OCI-LY1 (cell line): ENCODE results near the gene ASIC3.

Experiments used
- H2AFZ ChIP-seq: fragments of 200-600 bp; sonication (generic), shearing (Covaris generic); 2 replicates; pipeline ENCODE4 v1.6.0; 2014; ENCODE audit warnings: antibody characterized with exemption, mild to moderate bottlenecking, low read length
- H3F3A ChIP-seq: fragments of 200-600 bp; sonication (generic), shearing (Covaris generic); 2 replicates; pipeline ENCODE4 v1.6.0; 2014; ENCODE audit warnings: mild to moderate bottlenecking, antibody characterized with exemption, low read length, moderate library complexity; ENCODE audit not compliant: insufficient read depth
- H3K27ac ChIP-seq: fragments of 200-600 bp; sonication (generic); 2 replicates; pipeline ENCODE4 v1.5.1; 2014; ENCODE audit warnings: low read length, mixed run types, mild to moderate bottlenecking, low read depth; ENCODE audit not compliant: poor library complexity, severe bottlenecking
- H3K27me3 ChIP-seq: fragments of 200-600 bp; sonication (generic); 2 replicates; pipeline ENCODE4 v1.6.0; 2014; ENCODE audit warnings: antibody characterized with exemption, mild to moderate bottlenecking, low read length, moderate library complexity; ENCODE audit not compliant: insufficient read depth
- H3K36me3 ChIP-seq: fragments of 200-600 bp; sonication (generic); 2 replicates; pipeline ENCODE4 v1.6.1; 2014; ENCODE audit warnings: mild to moderate bottlenecking, antibody characterized with exemption, low read length, moderate library complexity, mixed read lengths; ENCODE audit not compliant: insufficient read depth
- H3K4me1 ChIP-seq: fragments of 200-600 bp; sonication (generic); 2 replicates; pipeline ENCODE4 v1.5.1; 2014; ENCODE audit warnings: mild to moderate bottlenecking, low read length, moderate library complexity; ENCODE audit not compliant: insufficient read depth, severe bottlenecking
- H3K4me2 ChIP-seq: fragments of 200-600 bp; sonication (generic), shearing (Covaris generic); 2 replicates; pipeline ENCODE4 v1.6.1; 2014; ENCODE audit warnings: low read length
- H3K4me3 ChIP-seq: fragments of 200-600 bp; sonication (generic); 2 replicates; pipeline ENCODE4 v1.5.1; 2014; ENCODE audit warnings: low read length, low read depth, mild to moderate bottlenecking, mixed read lengths; ENCODE audit not compliant: poor library complexity, severe bottlenecking
- H3K79me2 ChIP-seq: fragments of 200-600 bp; shearing (Covaris generic); 2 replicates; pipeline ENCODE4 v1.6.1; 2016; ENCODE audit warnings: mixed run types, low read length, mixed read lengths; ENCODE audit not compliant: insufficient read depth
- H3K9ac ChIP-seq: fragments of 200-600 bp; sonication (generic), shearing (Covaris generic); 2 replicates; pipeline ENCODE4 v1.6.1; 2014; ENCODE audit warnings: mild to moderate bottlenecking, low read length, mixed read lengths
- H3K9me2 ChIP-seq: fragments of 200-600 bp; sonication (generic), shearing (Covaris generic); 2 replicates; pipeline ENCODE4 v1.6.1; 2014; ENCODE audit warnings: low read depth, mild to moderate bottlenecking, low read length, mixed read lengths
- H3K9me3 ChIP-seq: fragments of 200-600 bp; shearing (Covaris generic); 2 replicates; pipeline ENCODE4 v1.6.1; 2014; ENCODE audit warnings: low read length, mixed read lengths
- H4K20me1 ChIP-seq: fragments of 200-600 bp; sonication (generic), shearing (Covaris generic); 2 replicates; pipeline ENCODE4 v1.6.0; 2016; ENCODE audit warnings: mild to moderate bottlenecking, low read length; ENCODE audit not compliant: insufficient read depth
- EZH2 ChIP-seq: fragments of 200-600 bp; sonication (generic), shearing (Covaris generic); IDR thresholded peaks from 2 replicates; pipeline ENCODE4 v1.8.0; 2017; ENCODE audit warnings: borderline replicate concordance, mixed run types, mild to moderate bottlenecking, antibody characterized with exemption, low read length, moderate library complexity, mixed read lengths
- TF ChIP-seq, protein P1 (sequence below): fragments of 200-600 bp; sonication (generic), shearing (Covaris generic); IDR thresholded peaks from 2 replicates; pipeline ENCODE4 v1.5.1; 2017; ENCODE audit warnings: mild to moderate bottlenecking, antibody characterized with exemption, low read length, moderate library complexity, mixed read lengths

Gene ASIC3

DNA sequence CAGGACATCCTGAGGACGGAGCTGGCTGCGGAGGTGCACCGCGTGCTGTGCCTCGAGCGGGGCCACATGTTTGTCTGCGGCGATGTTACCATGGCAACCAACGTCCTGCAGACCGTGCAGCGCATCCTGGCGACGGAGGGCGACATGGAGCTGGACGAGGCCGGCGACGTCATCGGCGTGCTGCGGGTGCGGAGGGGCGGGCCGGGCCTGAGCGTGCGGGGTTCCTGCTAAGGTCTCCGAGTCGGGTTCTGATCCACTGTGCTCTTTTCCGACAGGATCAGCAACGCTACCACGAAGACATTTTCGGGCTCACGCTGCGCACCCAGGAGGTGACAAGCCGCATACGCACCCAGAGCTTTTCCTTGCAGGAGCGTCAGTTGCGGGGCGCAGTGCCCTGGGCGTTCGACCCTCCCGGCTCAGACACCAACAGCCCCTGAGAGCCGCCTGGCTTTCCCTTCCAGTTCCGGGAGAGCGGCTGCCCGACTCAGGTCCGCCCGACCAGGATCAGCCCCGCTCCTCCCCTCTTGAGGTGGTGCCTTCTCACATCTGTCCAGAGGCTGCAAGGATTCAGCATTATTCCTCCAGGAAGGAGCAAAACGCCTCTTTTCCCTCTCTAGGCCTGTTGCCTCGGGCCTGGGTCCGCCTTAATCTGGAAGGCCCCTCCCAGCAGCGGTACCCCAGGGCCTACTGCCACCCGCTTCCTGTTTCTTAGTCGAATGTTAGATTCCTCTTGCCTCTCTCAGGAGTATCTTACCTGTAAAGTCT is 34.4 kb upstream of the ASIC3 start:
- no peaks in the 10 kb centered on the region for H3K79me2 ChIP-seq
- H2AFZ ChIP-seq, result no peak overlapping the region
- no peaks in the 10 kb centered on the region for H3F3A ChIP-seq
- no peak overlapping the region for H3K27ac ChIP-seq
- no peaks in the 10 kb centered on the region for H3K36me3 ChIP-seq
- peaks cover 11% of the 10 kb centered on the region; the same call in 1 of the 2 replicates for H3K27me3 ChIP-seq
- H4K20me1 ChIP-seq, result no peaks in the 10 kb centered on the region
- no peaks in the 10 kb centered on the region for H3K9me3 ChIP-seq
- peak overlapping the region; percentile 49 for H3K4me3 ChIP-seq
- no peaks in the 10 kb centered on the region for H3K9me2 ChIP-seq
- peaks cover 29% of the 10 kb centered on the region for H3K4me1 ChIP-seq
- H3K9ac ChIP-seq, result peak overlapping the region; percentile 35; the same call in 1 of the 2 replicates
- TF ChIP-seq, protein P1, sequence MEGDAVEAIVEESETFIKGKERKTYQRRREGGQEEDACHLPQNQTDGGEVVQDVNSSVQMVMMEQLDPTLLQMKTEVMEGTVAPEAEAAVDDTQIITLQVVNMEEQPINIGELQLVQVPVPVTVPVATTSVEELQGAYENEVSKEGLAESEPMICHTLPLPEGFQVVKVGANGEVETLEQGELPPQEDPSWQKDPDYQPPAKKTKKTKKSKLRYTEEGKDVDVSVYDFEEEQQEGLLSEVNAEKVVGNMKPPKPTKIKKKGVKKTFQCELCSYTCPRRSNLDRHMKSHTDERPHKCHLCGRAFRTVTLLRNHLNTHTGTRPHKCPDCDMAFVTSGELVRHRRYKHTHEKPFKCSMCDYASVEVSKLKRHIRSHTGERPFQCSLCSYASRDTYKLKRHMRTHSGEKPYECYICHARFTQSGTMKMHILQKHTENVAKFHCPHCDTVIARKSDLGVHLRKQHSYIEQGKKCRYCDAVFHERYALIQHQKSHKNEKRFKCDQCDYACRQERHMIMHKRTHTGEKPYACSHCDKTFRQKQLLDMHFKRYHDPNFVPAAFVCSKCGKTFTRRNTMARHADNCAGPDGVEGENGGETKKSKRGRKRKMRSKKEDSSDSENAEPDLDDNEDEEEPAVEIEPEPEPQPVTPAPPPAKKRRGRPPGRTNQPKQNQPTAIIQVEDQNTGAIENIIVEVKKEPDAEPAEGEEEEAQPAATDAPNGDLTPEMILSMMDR, result peak; percentile 28; the same call in 1 of the 2 replicates
- TF ChIP-seq EZH2, result no peak
- H3K4me2 ChIP-seq, result peak overlapping the region; percentile 63

DNA sequence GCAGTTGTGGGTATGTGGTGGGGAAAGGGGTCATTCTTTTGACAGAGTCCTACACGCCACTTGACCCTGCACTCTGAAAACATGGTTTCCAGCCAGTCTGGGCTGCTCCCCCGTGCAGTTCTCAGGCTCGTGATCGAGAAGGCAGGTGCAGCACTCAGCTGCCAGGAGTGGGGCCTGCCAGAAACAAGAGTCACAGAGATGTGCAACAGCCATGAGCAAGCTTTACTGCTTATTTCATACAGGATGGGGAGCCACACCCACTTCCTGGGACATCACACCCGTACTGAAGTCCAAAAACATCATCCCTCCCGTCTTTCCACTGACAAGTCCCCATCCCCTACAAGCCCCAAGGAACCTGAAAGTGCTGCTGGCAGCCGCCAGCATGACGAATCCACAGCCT is 33.4 kb upstream of the ASIC3 start:
- H3F3A ChIP-seq, result no peaks in the 10 kb centered on the region
- no peaks in the 10 kb centered on the region for H3K9me2 ChIP-seq
- no peak overlapping the region for H3K4me2 ChIP-seq
- H3K4me3 ChIP-seq, result no peak overlapping the region
- TF ChIP-seq EZH2, result no peak
- TF ChIP-seq, protein P1, result no peak
- no peaks in the 10 kb centered on the region for H3K9me3 ChIP-seq
- peaks cover 11% of the 10 kb centered on the region; the same call in 1 of the 2 replicates for H3K27me3 ChIP-seq
- H3K27ac ChIP-seq, result no peak overlapping the region
- no peak overlapping the region for H2AFZ ChIP-seq
- no peaks in the 10 kb centered on the region for H4K20me1 ChIP-seq
- H3K4me1 ChIP-seq, result peaks cover 27% of the 10 kb centered on the region
- no peaks in the 10 kb centered on the region for H3K79me2 ChIP-seq
- no peaks in the 10 kb centered on the region for H3K36me3 ChIP-seq
- H3K9ac ChIP-seq, result no peak overlapping the region

DNA sequence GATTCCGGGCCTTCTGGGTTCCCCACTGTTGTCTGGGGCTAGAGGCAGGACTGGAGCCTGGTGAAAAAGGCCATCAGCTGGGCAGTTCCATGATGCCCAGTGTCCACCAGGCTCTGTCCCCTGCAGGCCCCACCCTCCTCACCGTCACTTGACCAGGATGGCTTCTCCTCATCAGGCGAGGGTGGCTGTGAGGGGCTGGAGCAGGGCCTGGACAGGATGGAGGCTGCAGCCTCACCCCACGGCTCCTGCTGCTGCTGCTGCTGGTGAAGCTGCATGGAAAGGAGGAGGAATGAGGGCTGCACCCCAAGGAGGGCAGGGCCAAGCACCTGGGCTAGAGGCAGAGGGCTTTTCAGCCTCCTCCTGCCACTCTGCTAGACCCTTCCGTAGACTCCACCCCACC is 32.4 kb upstream of the ASIC3 start:
- H3F3A ChIP-seq, result no peaks in the 10 kb centered on the region
- no peak overlapping the region for H3K9ac ChIP-seq
- H3K9me3 ChIP-seq, result no peaks in the 10 kb centered on the region
- peaks cover 27% of the 10 kb centered on the region for H3K4me1 ChIP-seq
- H3K4me3 ChIP-seq, result no peak overlapping the region
- no peaks in the 10 kb centered on the region for H3K9me2 ChIP-seq
- TF ChIP-seq, protein P1, result no peak
- no peak for TF ChIP-seq EZH2
- H3K27ac ChIP-seq, result no peak overlapping the region
- no peaks in the 10 kb centered on the region for H3K79me2 ChIP-seq
- no peaks in the 10 kb centered on the region for H3K36me3 ChIP-seq
- H4K20me1 ChIP-seq, result no peaks in the 10 kb centered on the region
- no peak overlapping the region for H2AFZ ChIP-seq
- no peak overlapping the region for H3K4me2 ChIP-seq
- H3K27me3 ChIP-seq, result peaks cover 11% of the 10 kb centered on the region; the same call in 1 of the 2 replicates
